CD4-positive, alpha-beta T cell treated with Interleukin-4 for 1 hour (primary cell): ENCODE results near the gene COLEC11.
"Not testable (repeated sequence)": the region's sequence is repeated elsewhere in the genome, so short reads cannot be mapped to it uniquely, and the experiment has no call there.

ENCODE experiments used
- DNase-seq, 2 donors: peaks; one replicate each; pipeline ENCODE4 v3.0.0-alpha.2; 2020 to 2022

Gene COLEC11

GRCh38 chr2:3626118-3626811, 31.4 kb downstream of the COLEC11 start:
- peak in 1 of 2 donors; percentile 8 for DNase-seq

DNA sequence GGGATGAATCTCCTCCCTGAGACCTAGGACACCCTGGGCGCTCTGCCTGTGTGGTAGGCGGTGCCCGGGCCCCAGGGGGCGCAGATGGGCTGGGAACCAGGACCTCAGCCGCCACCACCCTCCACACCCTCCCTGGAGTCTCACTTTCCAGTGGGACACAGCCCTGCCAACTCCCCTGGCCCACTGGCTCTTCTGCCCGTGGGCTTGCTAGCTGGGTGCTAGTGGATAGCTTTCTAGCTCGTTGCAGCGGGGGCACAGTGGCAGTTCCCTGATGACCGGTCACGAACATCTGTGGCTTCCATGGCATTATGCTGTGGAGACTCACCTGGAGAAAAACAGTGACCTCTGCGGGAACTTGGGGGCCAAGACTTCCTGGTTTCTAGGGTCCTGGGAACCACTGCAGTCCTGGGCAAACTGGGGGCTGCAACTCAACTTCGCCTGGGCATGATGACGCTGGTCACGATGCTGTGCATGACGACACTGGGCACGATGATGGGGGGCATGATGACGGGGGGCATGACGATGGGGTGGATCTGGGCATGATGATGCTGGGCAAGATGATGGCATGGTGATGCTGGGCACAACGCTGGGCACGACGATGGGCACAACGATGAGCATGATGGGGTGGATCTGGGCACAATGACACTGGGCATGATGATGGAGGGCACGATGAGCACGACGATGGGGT, 32.0 kb downstream of the COLEC11 start:
- DNase-seq = peak in 1 of 2 donors; percentile 4

DNA sequence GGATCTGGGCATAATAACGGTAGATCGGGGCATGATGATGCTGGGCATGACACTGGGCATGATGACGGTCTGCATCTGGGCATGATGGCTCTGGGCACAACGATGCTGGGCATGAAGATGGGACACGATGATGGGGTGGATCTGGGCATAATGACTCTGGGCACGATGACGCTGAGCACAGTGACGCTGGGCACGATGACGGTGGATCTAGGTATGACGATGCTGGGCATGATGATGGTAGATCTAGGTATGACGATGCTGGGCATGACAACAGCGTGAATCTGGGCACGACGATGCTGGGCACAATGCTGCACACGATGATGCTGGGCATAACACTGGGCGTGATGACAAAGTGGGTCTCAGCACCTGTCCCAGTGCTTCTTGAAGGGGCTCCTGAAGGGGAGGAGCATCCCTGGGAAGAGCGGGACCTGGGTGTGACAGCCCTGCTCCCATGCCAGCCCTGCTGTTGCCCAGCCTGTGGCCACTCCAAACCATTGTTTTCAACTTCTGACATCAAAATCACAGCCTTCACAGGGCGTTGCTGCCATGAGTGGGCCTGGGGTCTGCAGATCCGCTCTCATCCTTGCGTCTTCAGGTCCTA, 32.7 kb downstream of the COLEC11 start:
- peak in 1 of 2 donors; percentile 6 for DNase-seq

- DNase-seq = peak in 1 of 2 donors; percentile 9
These were observed 33.3 kb downstream of the COLEC11 start for GRCh38 chr2:3628241-3628679.

DNA sequence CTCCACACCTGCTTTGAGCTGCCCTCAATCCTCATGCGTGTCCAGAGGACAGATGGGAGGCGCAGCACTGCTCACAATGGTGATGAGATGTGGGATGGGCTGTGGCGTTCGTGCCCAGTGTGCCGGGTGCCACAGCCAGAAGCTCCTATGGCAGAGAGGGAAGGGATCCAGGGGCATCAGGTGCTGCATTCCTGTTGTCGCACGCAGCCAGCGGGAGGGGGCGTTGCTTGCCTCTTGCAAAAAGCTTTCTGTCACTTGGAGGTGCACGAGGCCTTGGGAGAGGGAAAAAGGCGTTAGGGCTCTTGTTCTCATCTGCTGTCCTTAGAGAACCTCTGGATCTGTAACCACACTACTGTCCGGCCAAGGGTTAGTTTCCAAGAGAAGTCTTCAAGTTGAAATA, 33.9 kb downstream of the COLEC11 start:
- DNase-seq = peak in 1 of 2 donors; percentile 9

DNA sequence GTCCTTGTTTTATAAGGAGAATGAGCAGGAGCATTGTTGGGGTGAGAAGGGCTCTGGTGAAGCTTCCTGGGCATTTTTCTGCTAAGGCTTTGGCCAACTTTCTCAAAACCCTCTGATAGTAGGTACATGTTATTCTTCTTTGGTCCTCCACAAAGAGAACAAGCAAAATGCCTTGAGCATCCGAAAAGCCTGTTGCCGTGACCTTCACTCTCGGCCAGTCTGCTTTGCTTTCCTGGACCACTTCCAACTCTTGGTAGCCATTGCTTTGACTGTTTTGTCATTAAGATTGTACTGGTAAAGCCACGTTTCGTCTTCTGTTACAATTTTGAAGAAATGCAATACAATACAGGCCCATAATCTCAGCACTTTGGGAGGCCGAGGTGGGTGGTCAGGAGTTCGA, 35.7 kb downstream of the COLEC11 start:
- DNase-seq = no peak

GRCh38 chr2:3631161-3631850, 36.4 kb downstream of the COLEC11 start:
- DNase-seq = peak in 1 of 2 donors; percentile 7

DNA sequence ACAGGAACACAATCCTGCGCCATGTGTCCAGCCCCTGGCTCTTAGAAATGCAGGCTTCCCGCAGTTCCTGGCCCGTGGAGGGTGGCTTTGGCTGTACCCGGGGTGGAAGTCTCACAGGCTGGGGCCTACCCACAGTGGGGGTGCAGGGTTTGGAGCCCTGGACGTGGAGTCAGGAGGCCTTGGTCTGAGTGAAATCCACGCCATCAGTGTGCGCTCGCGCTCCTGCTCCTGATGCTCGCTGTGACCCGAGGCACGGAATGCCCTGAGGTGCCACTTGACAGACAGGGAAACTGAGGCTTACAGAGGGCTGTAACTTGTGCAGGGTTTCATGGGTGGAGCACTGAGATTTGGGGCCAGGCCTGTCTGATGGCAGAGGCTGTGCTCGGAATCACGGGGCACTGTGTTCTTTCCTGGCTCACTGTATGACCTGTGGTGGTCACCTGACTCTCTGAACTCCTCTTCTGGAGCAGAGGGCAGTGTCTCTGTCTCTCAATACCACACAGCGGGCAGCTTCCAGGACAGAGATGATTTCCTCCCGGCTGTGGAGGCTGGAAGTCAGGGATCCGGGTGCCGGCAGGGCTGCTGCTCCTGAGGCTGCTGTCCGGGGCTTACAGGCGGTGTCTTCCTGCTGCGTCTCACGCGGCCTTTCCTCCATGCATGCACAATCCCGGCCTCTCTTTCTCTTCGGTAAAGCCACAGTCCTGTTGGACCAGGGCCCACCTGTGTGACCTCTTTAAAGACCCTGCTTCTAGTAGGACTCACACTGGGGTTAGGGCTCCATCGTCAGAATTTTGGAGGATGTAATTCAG, 37.1 kb downstream of the COLEC11 start:
- DNase-seq = peak in 1 of 2 donors; percentile 7

DNA sequence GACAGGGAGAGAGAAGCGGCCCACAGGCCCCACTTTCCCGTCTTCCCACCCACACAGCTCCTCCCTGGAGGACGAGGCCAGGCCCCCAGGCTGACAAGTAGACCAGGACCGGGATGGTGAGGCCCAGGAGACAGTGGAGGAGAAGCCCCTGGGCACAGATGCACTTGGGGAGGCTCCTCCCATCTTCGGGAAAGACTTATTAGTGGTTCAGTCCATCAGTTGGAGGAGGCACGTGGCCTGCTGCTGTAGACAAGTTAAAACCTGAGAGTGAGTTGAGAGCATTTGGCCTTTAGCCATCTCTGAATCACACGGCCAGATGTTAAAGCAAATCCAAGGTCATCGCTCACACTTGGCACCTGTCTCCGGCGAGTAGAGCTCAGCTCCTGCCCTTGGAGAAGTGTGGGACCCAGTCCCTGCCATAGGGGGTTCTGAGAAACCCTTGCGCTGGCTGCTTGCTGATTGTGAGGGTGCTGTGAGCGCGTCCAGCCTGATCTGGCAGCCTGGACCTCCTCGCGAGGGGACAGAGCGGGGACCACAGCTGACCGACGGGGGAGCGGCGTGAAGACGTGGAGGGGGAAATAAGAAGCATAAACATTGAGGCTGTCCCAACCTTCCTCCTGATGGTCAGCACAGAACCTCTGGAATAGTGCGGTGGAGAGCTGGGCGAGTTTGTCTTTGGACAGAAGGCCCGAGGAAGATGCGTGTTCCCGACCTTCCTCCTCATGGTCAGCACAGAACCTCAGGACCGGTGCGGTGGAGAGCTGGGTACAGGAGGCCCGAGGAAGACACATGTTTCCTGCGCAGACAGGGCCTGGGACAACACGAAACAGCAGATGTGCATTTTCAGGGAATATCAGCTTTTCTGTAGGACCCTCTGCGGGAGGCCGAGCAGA, 38.4 kb downstream of the COLEC11 start:
- DNase-seq = peak in 1 of 2 donors; percentile 7

DNA sequence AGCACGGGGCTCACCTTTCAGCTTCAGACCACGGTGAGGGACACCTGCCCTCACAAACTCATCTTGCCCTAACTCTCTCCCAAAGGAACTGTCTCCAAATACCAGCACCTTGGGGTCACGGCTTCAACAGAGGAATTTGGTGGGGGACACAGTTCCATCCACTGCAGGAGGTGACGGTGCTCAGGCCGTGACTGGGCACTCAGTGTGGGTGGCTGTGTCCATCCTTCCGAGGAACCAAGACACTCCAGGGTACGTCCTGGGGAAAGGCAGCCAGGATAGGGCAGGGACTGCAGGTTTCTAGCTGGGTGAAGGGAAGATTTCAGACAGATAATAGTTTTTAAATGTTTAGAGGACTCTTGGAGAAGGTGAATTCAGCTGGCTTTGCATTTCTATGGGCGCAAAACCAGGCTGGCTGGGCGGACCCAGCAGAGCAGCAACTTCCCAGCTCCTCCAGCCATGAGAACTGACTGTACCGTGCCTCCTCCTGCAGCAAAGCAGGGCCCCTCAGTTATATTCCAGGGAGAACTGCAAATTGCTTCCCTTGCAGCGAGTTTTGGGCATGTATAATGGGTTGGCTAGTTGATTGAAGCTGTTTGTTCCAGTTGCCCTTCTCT, 39.2 kb downstream of the COLEC11 start:
- peak in 1 of 2 donors; percentile 6 for DNase-seq

DNA sequence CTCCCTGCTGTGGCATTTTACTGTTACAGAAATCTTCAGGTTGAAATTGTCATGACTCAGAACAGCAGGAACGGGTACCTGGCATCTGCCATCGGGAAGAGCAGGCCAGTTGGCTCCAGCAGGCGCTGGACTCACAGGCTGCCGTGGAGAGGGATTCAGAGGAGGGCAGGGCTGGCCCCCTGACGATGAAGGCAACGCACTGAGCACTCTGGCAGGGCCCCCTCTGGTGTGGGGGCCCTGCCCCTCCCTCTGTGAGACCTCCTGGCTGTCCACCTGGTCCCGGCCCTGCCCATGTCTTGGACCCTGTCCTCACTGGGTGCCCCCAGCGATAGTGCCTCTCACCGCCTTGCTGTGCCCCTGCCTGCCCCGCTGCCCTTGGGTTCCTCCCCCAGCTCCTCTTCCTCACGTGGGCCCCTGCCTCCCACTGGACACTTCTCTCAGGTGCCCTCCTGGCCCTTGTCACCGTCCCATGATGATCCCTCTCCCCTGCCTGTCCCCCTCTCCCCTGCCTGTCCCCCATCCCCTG, 39.7 kb downstream of the COLEC11 start:
- peak in 1 of 2 donors; percentile 8 for DNase-seq

DNA sequence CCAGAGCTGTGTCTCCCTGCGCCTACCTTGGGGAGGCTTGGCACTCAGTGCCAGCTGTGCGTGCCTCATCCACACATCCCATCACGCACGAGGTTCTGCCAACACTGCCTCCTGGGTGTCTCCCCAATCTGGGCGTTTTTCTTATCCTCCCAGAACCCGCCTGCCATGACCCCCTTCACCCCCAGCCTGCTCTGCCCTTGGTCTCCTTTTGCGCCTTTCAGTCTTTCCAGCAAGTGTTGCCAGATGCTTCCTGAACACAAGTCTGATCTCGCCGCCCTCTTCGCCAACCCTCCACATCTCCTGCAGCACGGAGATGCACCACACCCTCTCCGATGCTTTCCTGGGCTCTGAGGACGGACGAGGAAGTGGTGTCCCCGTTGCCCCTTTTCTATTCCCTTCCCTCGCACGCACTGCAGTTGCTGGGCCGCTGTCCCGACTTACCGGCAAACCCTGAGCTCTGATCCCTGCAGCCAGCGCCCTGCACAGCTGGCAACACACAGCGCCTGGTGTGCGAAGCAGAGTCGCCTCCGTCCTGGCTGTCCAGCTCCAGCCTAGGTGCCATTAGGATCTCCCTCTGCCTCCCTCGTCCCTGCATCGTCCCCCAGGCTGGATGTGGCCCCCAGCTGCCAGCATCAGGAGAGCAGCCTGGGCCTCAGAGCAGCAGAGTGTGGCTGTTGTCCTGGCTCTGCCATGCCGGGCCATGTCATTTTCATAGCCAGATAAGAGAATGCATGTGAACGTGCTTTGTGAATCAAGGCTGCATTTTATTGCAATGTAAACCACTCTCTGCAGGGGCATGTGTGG, 40.5 kb downstream of the COLEC11 start:
- DNase-seq = peak in 1 of 2 donors; percentile 9

DNA sequence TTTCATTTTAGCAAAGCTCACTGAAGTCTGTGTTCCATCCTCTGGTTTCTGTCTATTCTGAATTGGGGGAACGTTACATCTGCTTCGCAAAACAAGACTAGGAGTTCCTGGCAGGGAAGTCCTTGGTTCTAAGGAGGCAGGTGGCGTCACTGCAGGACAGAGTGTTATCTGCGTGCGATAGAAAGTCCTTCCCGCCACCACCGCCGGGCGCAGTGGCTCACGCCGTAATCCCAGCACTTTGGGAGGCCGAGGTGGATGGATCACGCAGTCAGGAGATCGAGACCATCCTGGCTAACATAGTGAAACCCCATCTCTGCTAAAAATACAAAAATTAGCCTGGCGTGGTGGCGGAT, 41.0 kb downstream of the COLEC11 start:
- DNase-seq = not testable (repeated sequence)

DNA sequence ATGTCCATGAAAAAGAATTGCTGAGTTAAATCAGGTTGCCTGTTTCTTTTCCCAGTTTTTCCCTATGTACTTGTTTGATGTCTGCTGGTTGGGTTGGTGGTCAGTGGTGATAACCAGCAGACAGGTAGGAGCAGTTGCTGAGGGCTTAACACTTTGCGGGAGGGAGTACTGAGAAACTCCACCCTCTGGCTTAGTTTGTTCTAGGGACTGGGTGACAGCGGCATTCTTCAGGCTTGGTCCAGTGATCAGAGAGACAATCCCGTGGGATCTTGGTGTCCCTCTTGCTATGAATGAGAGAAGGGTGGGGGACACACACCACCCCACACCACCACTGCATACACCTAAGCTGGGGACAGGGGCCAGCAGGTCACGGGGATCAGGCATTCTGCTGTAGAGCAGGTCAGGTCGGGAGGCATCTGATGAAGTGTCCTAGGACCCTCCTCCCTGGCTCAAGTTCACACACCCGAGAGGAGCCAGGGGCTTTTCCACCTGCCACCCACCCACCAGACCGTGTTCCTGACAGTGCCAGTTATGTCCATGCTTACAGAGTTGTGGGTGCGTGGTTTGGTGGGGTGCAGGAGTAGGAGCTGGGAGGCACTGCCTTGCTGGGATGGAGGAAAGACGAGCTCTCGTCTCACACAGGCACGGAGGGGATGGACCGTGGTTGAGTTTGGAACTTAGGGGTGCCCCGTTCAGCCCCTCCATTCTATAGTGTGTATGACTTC, 41.8 kb downstream of the COLEC11 start:
- peak in 1 of 2 donors; percentile 7 for DNase-seq

DNA sequence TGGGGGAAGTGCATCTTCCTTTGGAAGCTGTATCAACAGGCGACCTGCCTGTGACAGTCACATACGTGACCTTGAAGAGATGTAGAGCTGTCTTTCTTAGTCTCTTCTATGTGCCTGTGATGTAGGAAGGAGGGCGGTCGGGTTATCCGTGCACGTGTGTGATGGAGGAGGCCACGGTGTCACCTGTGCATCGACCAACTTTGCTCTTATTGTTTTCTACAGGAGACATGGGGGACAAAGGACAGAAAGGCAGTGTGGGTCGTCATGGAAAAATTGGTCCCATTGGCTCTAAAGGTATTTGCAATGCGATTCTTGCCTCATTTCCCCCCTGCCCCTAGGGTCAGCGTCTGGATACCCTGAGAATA, 42.4 kb downstream of the COLEC11 start:
- DNase-seq = no peak

DNA sequence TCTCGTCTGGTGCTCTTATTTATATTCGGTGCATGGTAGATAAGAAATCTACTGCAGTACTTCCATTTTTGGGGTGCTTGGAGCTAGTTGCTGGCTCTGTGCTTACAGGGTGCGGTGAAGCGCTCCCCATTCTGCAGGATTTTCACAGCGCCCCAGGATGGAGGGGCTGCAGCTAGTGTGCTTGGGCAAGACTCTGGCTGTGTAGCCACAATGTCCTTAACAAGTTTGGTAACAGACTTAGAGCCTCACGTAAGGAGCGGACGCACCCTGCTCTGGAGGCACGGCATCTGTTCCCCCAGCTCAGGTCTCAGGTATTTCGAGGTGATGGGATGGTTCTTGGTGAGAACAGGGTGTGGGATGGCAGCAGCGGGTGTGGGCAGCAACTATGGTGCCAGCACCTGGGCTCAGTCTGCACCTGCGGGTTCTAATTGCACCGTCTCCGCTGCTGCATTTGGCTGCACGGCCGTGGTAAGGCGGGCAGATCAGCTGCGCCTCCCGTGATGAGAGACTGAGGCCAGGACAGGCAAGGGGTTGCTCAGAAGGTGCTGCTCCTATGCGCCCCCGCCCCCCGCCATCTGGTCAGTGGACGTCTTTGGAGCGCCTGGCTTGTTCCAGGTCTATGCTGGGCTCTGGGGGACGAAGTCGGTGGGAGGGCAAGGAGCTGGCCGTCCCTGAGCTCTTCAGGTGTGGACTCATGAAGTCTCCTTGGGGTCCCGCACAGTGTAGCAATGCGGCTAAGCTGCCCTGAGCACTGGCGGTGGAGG, 43.0 kb downstream of the COLEC11 start:
- peak in 1 of 2 donors; percentile 10 for DNase-seq

- DNase-seq = peak in 1 of 2 donors; percentile 10
These were observed 43.5 kb downstream of the COLEC11 start for GRCh38 chr2:3638456-3638810.

GRCh38 chr2:3639015-3639630, 44.2 kb downstream of the COLEC11 start:
- DNase-seq = no peak
